Upper lobe of right lung (tissue), 1 donor: ENCODE measurements around the gene ATP10A. TPM values are rescaled to one million over a fixed set of nuclear protein-coding genes. Genes with fewer than 3 reads are reported as not detected.
A peak's percentile ranks its signal among the peaks of the same experiment; 100 is the strongest.

Source experiments
- ATAC-seq: fragments of 200-7000 bp; cut with Tn5 transposase; one replicate; pipeline ENCODE4 v1.9.1; 2020; ENCODE audit warnings: mild to moderate bottlenecking, moderate library complexity
- DNase-seq: peaks from one replicate; pipeline ENCODE4 v3.0.0-alpha.2; 2020
- H3K27ac ChIP-seq: fragments of 200-600 bp; one replicate; pipeline ENCODE4 v1.8.0; 2022
- H3K27me3 ChIP-seq: fragments of 200-600 bp; one replicate; pipeline ENCODE4 v1.8.0; 2022; ENCODE audit warnings: mild to moderate bottlenecking
- H3K36me3 ChIP-seq: fragments of 200-600 bp; one replicate; pipeline ENCODE4 v1.8.0; 2022
- H3K4me1 ChIP-seq: fragments of 200-600 bp; one replicate; pipeline ENCODE4 v1.8.0; 2022
- H3K4me3 ChIP-seq: fragments of 200-600 bp; one replicate; pipeline ENCODE4 v1.8.0; 2022; ENCODE audit warnings: mild to moderate bottlenecking
- H3K9me3 ChIP-seq: fragments of 200-600 bp; one replicate; pipeline ENCODE4 v1.8.0; 2022
- CTCF ChIP-seq: fragments of 200-600 bp; IDR thresholded peaks from one replicate; pipeline ENCODE4 v1.8.0; 2022; ENCODE audit warnings: antibody characterized with exemption
- intact Hi-C: fragments of 100-400 bp; cut with DNase I; formaldehyde crosslinking; loops from one replicate; pipeline ENCODE4 v1.11.0; 2022
- long read RNA-seq: library from polyadenylated mRNA; unstranded; transcript quantifications from one replicate; pipeline ENCODE4 v2.0.0, GENCODE V29; 2021
- total RNA-seq: library from RNA; stranded (reverse); fragmentation: NEBNext Ultra II Directional; extraction: Animal tissue kit (Norgen Biotek cat#: 25700); gene quantifications from one replicate; pipeline ENCODE4 v1.2.1, GENCODE V29; 2021
- donor health status: DM: no; HTN: yes; CAD: no; lungs with severe emphysema.

Gene ATP10A
- 31.1 TPM for total RNA-seq
- long read RNA-seq, full-length matches to known transcripts: 13 of 67 reads
- long read RNA-seq, partial matches to known transcripts: 27 of 67 reads
- long read RNA-seq, other reads (novel, unspliced or antisense): 27 of 67 reads

GRCh38 chr15:25863111-25863967 is at the start of gene ATP10A:
Gene ATP10A, minus strand, starts transcription at chr15:25863327. Its CDS starts 231 bp downstream, at chr15:25863096.
- Histone ChIP-seq H3K4me1 (peaks cover 19% of the 10 kb centered on the region), H3K27ac (peak within 1 kb of the TSS; percentile 73), H3K27me3 (no peaks in the 10 kb centered on the region), H3K9me3 (no peaks in the 10 kb centered on the region), H3K36me3 (no peaks in the 10 kb centered on the region), H3K4me3 (peak within 1 kb of the TSS; percentile 65)
- TF ChIP-seq CTCF: no peak
- intact Hi-C loops: no loop called here
- ATAC-seq (peak; percentile 59), DNase-seq (peak; percentile 84)

GRCh38 chr15:25912035-25912434 is 48.9 kb upstream of the ATP10A start:
- Histone ChIP-seq H3K9me3 (no peaks in the 10 kb centered on the region), H3K4me3 (no peak overlapping the region), H3K4me1 (no peaks in the 10 kb centered on the region), H3K36me3 (no peaks in the 10 kb centered on the region), H3K27me3 (no peaks in the 10 kb centered on the region), H3K27ac (no peak overlapping the region)
- ATAC-seq (no peak), DNase-seq (no peak)
- intact Hi-C loops: no loop called here
- no peak for TF ChIP-seq CTCF

GRCh38 chr15:25910832-25911231 is 47.7 kb upstream of the ATP10A start:
- Histone ChIP-seq H3K36me3 (no peaks in the 10 kb centered on the region), H3K27ac (no peak overlapping the region), H3K4me3 (no peak overlapping the region), H3K27me3 (no peaks in the 10 kb centered on the region), H3K4me1 (no peaks in the 10 kb centered on the region), H3K9me3 (no peaks in the 10 kb centered on the region)
- DNase-seq (no peak), ATAC-seq (no peak)
- intact Hi-C loops: no loop called here
- TF ChIP-seq CTCF: no peak

GRCh38 chr15:25909806-25910205 is 46.7 kb upstream of the ATP10A start:
- Histone ChIP-seq H3K4me1 (no peaks in the 10 kb centered on the region), H3K27ac (no peak overlapping the region), H3K36me3 (no peaks in the 10 kb centered on the region), H3K9me3 (no peaks in the 10 kb centered on the region), H3K27me3 (no peaks in the 10 kb centered on the region), H3K4me3 (no peak overlapping the region)
- intact Hi-C loops: no loop called here
- no peak for ATAC-seq
- DNase-seq: no peak
- TF ChIP-seq CTCF: no peak

GRCh38 chr15:25909325-25909724 is 46.2 kb upstream of the ATP10A start:
- intact Hi-C loops: no loop called here
- DNase-seq (no peak), ATAC-seq (no peak)
- Histone ChIP-seq H3K27me3 (no peaks in the 10 kb centered on the region), H3K4me3 (no peak overlapping the region), H3K27ac (no peak overlapping the region), H3K9me3 (no peaks in the 10 kb centered on the region), H3K4me1 (no peaks in the 10 kb centered on the region), H3K36me3 (no peaks in the 10 kb centered on the region)
- TF ChIP-seq CTCF: no peak
